Thyroid gland (tissue), 4 donors: ENCODE data around the gene WDR93.

Experiments
- CTCF ChIP-seq, 6 experiments: fragments of 200-600 bp in 3 of 6; fragments of 450-650 bp in 3 of 6; sonication (generic) in 3 of 6; IDR thresholded peaks; one replicate each; pipeline ENCODE4 v1.5.1; 2016 to 2019; ENCODE audit warnings: antibody characterized with exemption in 6 of 6, mild to moderate bottlenecking in 2 of 6, inconsistent platforms in 1 of 6, moderate library complexity in 1 of 6
- POLR2A ChIP-seq, 2 donors: fragments of 450-650 bp; IDR thresholded peaks; one replicate each; pipeline ENCODE4 v1.6.1; 2017; ENCODE audit warnings: antibody characterized with exemption in 2 of 2, mild to moderate bottlenecking in 2 of 2, moderate library complexity in 1 of 2

GRCh38 chr15:89731275-89731674 is 40.7 kb downstream of the WDR93 start:
- TF ChIP-seq POLR2A (IDR thresholded peaks at IDR 0.05) (no peak), CTCF (IDR thresholded peaks at IDR 0.05) (no peak)
